HPDE6-E6E7 (cell line): ENCODE results near the gene ZNF606.
"Not testable (repeated sequence)": the region's sequence is repeated elsewhere in the genome, so short reads cannot be mapped to it uniquely, and the experiment has no call there.

Source experiments
- DNase-seq: peaks from one replicate; pipeline ENCODE4 v3.0.0; 2011; ENCODE audit warnings: missing footprints; ENCODE audit errors: extremely low spot score

The ZNF606 gene

DNA sequence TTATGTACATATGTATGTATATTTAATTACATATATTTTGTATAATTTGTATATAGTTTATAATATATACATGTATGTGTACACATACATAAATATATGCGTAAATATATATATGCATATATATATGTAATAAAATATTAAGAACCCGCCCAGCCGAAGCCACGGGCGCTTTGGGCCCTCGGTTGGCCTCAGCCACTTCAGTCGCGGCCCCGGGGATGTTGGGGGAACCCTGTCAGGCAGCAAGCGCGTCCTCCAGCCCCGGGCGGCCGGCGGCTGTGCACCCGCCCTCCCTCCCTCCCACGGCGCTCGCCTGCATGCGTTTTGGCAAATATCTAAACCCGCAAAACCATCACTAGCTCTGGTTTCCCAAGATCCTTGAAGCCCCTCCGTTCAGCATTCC is 7.9 kb upstream of the ZNF606 start:
- no peak for DNase-seq

DNA sequence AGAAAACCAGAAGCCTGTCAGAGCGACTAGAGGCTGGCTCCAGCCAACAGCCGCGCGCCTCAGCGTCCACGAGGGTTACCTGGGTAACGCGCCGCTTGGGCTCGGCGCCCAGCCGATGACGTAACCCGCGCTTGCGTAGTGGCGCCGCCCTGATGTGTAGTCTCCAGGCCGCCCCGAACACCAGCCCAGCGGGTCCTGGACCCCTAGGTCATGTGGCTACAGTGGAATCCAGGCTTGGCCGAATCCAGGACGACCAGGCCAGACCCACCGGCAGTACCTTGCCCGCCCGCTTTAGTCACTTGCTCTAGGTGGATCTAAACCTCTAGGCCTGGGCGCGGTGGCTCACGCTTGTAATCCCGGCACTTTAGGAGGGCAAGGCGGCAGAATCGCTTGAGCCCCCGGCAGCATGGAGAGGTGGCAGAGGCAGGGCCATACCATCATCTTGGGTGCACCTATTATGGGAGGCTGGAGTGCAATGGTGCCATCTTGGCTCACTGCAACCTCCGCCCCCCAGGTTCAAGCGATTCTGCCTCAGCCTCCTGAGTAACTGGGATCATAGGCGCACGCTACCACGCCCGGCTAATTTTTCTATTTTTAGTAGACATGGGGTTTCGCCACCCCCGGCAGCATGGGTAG is 7.2 kb upstream of the ZNF606 start:
- DNase-seq, result peak; percentile 80

DNA sequence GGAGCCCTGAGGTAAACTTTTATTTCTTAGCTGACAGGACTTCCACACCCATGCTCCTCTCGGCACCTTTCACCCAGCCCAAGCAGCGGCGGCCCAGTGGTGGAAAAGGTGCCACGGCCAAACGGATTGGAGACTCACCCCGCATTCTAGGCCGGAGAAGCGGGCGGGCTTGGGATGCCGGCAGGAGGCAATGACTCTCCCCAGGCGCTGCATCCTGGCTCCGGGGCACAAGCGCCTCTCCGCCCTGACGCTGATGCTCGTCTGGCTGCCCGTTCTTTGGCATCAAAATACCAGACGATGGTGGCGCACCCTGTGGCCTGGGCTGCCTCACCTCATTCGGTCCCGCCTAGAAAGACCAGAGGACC is 6.7 kb upstream of the ZNF606 start:
- DNase-seq, result no peak

DNA sequence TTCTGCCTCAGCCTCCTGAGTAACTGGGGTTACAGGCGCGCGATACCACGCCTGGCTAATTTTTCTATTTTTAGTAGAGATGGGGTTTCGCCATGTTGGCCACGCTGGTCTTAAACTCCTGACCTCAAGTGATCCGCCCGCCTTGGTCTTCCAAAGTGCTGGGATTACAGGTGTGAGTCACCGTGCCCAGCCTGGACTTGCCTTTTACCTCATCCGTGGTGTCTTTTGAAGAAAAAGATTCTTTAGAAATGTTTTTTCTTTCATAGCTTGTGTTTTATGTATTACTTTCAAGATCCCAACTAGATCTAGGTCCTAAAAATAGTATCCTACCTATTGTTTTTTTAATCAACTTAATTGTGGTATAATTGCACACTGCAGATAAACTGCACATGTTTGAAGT is 6.3 kb upstream of the ZNF606 start:
- not testable (repeated sequence) for DNase-seq

DNA sequence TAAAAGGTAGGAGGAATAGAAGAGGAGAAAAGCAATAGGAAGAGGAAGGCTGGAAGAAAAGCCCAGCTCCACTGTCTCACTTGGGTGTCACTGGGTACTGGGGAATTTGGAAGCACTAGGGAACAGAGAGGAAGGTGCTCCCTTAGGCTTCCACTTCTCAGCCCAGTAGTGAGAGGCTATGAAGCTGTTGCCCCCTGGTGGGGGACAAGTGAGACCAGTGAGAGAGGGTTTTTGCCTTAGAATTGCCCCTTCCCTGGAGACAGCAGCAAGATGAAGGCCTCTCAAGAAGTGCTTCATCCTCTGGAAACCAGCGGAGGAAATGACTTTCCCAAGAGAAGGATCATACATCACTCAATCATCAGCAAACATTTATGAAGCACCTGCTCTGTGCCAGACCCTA is 4.7 kb upstream of the ZNF606 start:
- DNase-seq, result no peak

DNA sequence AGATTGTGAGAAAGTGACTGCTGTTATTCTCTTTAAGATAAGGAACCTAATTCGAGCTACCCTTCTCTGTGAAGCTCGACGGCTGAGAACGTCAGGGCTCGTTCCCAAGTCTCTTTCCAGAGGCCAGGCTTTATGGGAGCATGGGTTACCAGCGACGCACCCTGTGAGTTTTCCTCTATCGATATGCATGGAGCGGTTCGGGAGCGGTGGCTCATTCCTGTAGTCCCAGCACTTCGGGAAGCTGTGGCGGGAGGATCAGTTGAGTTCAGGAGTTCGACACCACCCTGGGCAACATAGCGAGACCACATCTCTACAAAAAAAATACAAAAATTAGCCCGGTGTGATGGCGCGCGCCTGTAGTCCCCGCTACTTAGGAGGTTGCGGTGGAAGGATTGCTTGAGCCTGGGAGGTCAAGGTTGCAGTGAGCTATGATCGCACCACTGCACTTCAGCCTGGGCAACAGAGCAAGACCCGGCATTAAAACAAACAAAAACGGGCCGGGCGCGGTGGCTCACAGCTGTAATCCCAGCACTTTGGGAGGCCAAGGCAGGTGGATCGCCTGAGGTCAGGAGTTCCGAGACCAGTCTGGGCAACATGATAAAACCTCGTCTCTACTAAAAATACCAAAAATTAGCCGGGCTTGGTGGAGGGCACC is 681 bp upstream of the ZNF606 start:
- no peak for DNase-seq

DNA sequence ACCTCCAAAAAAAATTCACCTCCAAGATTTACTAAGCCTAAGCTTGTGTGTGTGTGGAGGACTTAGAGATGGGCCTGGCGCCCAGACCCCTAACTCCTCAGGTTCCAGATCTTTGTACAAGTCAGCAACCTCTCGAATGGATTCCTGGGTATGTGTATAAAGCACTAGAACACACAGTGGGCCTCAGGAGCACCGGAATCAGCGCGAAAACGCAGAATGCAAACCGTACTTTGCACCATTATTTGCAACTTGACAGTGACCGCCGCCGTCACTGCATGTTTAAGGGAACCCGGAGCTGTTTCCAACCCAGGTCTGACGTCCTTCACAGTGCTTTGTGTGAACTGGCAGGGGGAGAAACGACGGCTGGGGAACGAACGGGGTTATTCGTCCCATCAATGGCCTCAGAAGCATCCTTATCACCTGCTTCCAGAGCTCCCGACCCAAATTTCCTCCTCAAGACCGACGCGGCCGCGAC is 688 bp downstream of the ZNF606 start:
- no peak for DNase-seq

DNA sequence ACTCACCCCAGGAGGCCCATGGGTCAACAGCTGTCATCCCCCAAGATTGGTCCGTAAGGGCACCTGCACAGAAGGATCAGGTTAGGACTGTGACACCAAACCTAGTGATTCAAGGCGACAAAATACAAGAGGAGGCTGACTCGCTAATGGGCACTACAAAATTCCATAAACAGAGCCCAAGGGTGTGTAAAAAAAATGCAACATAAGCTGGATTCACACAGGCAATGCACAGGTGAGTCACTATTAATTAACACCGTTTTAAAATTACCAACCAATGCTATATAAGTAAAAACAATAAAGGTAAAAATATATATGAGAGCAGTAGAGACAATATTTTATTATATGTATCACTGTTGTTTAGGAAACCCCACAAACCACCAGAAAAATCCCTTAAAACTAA is 1.9 kb downstream of the ZNF606 start:
- no peak for DNase-seq

DNA sequence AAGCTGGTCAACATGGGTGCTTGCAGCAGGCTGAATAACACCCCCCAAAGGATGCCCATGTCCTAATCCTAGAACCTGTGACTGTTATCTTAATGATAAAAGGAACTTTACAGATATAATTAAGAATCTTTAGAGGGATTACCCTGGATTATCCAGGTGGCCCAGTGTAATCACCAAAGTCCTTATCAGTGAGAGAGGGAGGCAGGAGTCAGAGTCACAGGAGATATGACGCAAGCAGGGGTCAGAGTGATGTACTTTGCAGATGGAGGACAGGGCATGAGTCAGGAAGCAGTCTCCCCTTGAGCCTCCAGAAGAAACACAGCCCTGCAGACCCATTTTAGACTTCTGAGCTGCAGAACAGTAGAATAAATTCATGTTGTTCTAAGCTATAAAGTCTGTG is 9.8 kb downstream of the ZNF606 start:
- no peak for DNase-seq

DNA sequence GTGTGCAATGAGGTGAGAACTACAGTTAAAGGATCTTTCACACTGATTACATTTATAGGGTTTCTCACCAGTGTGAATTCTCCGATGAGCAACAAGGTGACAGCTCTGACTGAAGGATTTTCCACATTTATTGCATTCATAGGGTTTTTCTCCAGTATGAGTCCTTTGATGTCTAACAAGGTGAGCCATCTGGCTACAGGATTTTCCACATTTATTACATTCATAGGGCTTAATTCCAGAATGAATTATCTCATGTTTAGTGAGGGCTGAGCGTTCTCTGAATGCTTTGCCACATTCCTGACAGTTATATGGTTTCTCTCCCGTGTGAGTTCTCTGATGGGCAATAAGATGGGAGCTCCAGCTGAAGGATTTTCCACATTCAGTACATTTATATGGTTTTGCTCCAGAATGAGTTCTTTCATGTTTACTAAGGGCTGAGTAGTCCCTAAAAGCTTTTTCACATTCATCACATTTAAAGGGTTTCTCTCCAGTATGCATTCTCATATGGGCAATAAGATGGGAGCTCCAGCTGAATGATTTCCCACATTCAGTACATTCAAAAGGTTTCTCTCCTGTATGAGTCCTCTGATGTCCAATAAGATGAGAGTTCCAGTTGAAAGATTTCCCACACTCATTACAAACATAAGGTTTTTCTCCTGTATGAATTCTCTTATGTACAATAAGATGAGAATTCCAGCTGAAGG is 23.9 kb downstream of the ZNF606 start:
- DNase-seq, result no peak

DNA sequence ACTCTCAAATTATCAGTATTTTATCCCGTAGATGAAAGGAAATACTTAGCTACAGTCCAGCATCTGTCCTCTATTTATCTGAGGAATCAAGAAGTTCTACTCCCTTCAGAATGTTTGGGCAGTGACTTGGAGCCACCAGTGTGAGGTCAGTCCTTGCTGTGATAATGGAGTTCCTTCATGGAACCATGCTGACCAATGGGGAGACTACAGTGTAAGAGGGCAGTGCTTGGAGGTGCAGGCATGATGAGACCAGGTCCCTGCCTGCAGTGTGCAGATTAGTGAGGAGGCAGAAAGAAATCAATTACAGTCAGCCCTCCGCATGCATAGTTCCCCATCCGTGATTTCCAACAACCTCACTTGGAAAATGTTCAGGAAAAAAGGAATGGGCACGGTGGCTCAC is 28.2 kb downstream of the ZNF606 start, which contains the start of gene C19orf18:
Gene C19orf18, minus strand, starts transcription at position 101 of the 400 bp plus-strand sequence. CDS start 102 bp downstream, outside the sequence.
- no peak for DNase-seq

DNA sequence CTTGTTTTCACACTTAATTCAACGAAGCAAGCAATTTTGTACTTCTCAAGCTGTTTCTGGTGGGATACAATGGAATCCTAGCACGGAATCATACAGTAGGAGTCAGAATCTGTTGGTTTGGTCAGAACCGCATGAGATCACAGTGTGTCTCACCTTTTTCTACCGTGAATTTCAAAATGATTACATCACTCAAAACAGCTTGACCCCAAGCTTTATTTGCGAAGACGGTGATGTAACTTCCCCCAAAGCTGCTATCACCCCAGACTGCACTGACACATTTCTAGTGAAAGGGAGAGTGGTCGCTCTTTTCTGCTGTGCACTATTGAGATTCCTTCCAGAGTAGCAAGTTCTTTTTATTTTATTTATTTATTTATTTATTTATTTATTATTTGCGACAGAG is 37.9 kb downstream of the ZNF606 start:
- no peak for DNase-seq

DNA sequence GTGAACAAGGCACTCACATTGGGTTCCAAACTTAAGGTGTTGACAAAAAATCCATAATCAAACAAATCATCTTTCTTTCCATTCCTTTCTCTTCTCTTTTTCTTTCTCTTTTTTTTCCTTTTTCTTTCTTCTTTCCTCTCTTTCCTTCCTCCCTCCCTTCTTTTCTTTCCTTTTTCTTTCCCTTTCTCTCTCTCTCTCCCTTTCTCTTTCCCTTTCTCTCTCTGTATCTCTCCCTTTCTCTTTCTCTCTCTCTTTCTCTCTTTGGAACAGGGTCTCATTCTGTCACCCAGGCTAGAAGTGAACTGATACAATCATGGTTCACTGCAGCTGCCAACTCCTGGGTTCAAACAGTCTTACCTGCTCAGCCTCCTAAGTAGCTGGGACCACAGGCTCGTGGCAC is 40.8 kb downstream of the ZNF606 start:
- DNase-seq, result no peak

DNA sequence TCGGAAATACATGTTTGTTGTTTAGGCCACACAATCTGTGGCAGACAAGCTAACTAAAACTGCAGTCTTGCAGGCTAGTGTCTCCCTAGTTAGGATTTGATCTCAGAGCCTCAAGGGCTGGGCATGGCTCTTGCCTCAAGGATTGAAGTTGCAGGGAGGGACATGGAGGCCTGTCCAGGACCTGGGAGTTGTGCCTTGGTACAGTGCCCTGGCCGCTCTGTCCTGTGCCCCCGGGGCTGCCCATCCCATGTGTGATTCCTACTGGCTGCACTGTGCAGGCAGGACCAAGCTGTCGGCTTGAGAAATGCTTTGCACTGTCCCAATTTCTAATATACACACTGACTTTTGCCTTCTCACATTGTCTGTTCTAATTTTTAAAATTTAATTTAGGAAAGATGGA is 47.6 kb downstream of the ZNF606 start:
- no peak for DNase-seq

DNA sequence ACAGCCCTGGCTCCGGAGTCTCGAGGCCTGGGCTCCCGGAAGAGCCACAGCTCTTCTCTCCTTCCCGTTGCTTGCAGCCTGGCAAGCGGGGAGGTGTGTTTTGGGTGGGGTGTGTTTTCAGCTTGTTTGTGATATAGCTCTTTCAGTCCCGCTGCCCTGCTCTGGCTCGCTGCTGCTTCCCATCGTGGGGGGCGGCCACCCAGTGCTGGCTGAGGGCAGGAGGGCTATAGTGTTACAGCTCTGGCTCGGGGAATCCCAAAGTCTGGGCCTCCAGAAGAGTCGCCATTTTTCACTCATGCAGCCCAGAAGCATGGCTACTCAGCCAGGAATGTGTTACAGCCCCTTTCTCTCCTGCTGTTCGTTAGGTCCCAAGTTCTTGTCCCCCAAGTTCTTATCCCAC is 52.9 kb downstream of the ZNF606 start:
- no peak for DNase-seq

DNA sequence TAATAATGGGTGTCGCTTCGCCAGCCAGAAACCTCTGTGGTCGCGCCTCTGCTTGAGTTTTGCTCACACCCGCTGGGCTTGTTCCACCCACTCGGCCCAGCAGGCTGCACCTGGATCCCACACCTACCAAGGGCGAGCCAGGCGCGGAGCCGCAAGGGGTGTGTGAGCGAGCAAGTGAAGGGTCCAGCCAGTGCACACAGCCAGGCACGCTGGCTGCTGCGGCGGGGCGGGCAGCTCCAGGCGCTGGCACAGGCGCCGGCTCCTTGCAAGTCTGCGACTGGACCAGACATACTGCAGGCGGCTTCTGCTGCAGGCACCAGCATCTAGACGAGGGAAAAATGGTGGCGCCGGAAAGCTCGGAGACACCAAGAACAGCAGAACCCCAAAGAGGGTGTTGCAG is 53.3 kb downstream of the ZNF606 start:
- DNase-seq, result no peak

DNA sequence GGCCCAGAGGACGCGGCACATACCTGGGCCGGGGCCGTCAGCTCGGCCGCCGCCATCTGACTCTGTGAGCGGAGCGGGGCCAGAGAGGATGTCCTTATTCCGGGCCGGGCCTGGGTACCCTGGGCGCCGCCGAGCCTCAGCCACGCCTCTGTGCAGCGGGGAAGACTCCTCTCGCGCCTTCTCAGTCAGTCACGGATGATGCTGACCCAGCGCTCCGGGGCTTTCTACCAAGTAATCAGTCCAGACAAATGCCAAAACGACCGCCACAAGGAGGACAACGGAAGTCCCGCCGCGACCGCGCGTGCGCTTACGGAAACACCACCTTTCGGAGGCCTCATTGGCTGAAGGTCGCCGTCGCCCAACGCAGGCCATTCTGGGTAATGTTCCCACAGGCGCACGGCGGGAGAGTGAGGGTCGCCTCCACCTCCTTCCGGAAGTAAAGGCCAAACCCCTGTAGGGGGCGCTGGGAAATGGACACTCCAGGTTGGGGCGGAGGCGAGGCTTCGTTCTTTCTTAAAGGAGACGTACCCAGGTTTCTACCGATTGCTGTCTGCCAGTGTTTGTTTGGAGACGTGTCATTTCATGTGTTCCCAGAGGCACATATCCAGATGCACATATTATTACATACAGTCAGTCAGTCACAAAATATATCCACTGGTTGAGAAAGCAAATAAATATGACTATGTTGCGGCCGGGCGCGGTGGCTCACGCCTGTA is 55.0 kb downstream of the ZNF606 start, which contains the start of gene ZNF256:
Gene ZNF256, minus strand, starts transcription at position 288 of the 716 bp plus-strand sequence. Its CDS starts 232 bp downstream, at position 56.
- DNase-seq, result peak; percentile 95

DNA sequence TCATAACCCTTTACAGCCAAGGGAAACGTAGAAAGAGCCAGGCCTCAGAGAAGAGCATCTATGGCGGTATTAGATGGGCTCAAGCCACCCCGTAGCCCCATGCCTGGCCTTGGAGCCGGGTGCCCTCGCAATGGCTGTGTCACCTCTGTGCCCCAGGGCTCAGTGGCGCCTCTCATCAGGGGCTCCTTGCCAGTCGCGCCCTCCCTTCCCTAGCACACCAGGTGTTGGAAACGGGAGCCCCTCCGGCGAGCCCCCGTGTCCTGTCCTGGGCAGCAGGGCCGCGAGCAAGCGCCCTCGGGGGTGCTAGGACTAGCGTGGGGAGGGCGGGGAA is 55.6 kb downstream of the ZNF606 start:
- no peak for DNase-seq

DNA sequence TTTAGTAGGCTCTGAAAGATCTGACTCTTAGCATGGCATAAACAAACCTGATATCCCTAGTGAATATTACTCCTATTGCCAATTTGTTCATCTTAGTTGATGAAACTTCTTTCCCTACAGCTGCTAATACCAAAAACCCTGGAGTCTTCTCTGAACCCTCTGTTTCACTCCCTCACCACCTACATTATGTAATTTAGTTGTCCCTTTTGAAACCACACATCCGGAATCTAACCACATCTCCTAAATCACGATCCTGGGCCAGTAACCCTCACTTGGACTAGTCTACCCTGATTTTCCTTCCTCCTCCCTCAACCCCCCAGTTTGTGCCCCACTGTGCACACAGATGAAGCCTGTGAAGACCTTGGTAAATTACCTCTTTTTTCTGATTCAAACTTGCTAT is 56.3 kb downstream of the ZNF606 start:
- no peak for DNase-seq

DNA sequence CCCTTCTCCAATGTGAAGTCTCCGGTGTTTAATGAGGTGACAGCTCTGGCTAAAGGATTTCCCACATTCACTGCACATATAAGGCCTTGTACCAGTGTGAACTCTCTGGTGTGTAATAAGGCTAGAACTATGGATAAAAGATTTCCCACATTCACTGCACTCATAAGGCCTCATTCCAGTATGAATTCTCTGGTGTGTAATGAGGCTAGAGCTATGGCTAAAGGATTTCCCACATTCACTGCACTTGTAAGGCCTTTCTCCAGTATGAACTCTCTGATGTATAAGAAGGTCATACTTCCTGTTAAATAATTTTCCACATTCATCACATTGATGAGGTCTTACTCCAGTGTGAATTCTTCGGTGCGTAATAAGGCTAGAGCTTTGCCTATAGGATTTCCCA is 61.0 kb downstream of the ZNF606 start:
- DNase-seq, result no peak

DNA sequence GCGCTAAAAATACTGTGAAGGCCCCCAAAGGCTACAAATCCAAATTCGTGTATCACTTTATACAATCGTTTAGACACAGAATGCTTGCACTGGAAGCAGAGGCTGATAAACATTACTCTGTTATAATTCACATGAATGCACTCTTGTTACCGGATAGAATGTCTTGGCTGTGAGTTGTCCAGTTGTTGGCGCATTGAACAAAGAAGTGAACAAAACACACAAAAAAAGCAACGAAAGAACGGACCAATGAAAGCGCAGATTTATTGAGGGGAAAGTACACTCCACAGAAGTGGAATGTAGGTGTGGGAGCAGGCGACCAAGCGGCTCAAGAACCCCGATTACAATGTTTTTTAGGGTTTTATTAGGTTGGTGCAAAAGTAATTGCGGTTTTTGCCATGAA is 66.9 kb downstream of the ZNF606 start:
- no peak for DNase-seq
